HG03439 (cell line): Measurements from ENCODE around the gene PHRF1.

Experiments used
- ATAC-seq: cut with Tn5 transposase; IDR thresholded peaks from one replicate; pipeline ENCODE4 v1.9.1; 2021; ENCODE audit warnings: mild to moderate bottlenecking, moderate library complexity; ENCODE audit not compliant: unreplicated experiment

Gene PHRF1

DNA sequence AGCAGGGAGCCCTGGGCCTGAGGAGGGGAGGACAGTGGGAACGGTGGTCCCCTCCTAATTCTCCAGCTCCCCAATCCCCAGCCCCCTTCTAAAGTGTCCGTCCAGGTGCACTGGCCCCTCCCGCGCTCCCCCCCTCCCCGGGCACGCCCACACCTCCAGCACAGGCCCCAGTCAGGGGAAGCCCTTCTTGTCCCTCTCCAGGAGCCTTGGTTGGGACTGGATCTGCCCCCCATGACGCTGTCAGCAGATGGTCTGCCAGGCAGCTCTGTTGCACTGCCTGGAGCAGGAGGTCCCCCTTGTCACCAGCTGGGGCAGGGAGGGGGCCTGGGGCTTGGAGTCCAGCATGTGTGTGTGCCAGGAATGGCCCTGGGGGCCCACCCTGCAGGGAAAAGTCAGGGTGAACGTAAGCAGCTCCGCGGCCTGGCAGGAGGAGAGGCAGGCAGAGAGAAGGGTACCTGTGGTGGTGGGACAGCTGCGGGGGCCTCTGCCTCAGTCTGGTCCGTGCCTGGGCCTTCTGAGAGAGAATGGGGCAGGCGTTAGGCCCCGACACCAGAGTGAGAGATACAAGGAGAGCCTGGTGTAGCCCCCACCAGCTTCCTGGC lies 37.9 kb downstream of the PHRF1 start:
- ATAC-seq, result no peak

DNA sequence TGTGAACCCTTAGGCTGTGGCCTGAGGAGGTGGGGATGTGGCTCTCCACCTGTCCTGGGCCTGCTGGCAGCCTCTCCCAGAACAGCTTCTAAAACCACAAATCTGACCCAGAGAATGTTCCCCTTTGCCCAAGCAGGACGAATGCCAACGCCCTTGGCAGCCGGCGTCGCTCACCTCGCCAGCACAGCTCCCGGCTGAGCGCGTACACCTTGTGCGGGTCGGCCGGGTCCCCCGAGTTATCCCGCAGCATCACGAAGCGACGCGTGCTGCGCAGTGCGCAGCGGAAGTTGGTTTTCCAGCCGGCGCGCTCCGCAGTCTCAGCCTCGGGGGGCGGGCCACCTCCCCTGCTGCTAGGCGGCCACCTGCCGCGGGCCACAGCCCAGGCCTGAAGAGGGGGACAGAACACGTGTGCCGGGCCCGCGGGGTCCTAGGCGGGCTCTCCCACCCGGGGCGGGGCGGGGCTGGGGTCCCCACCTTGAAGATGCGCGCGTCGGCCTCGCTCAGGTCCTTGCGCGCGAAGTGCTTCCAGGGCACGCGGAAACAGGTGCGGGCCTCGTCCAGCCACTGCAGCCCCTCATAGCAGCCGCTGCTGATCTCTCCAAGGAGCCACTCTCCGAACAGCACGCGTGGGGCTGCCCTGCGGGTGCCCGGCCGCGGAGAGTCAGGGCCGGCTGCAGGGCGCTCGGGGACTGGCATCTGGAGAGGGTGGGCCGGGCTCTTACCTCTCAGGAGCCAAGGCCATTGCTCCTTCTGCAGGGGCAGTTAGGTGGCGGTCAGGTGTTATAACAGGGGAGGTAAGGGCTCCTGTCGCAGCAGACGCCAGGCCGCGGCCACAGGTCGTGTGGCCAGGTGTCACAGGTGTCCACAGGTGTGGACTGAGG lies 38.6 kb downstream of the PHRF1 start:
- ATAC-seq, result peak; percentile 14

DNA sequence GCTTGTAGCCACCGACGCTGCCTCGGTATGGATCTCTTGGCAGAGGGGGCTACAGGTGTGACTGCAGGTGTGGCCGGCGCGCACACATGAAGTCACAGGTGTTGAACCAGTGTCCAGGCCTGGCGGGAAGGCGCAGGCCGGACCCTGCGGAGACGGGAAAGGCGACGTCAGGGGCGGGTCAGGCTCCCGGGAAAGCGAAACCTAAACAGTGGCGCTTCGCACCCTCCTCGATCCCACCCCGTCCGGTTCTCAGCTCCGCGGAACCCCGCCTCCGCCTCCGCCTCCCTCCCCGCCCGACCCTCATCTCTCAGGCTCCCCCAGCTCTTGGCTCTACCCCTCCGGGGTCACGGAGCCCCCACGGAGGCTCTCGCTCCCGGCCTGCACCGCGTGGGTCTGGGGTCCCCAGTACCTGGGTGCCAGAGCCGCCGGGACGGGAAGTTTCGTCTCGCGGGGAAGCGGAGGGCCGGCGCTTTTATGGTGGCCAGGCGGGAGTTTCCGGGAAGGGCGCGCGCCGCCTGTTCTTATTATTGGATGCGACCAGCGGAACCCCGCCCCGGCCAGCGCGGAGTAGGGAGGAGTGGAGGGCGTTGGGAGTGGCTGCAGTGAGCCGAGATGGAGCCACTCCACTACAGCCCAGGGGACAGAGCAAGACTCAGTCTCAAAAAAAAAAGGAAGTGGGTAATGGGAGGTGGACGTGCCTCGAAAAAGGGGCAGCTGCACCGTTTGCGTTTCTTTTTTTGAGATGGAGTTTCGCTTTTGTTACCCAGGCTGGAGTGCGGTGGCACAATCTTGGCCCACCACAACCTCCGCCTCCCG lies 39.4 kb downstream of the PHRF1 start, which contains the start of gene IRF7:
Gene IRF7 (minus strand): TSS at position 447 of the 816 bp plus-strand sequence. CDS start 586 bp downstream, outside the sequence.
- peak; percentile 78 for ATAC-seq

DNA sequence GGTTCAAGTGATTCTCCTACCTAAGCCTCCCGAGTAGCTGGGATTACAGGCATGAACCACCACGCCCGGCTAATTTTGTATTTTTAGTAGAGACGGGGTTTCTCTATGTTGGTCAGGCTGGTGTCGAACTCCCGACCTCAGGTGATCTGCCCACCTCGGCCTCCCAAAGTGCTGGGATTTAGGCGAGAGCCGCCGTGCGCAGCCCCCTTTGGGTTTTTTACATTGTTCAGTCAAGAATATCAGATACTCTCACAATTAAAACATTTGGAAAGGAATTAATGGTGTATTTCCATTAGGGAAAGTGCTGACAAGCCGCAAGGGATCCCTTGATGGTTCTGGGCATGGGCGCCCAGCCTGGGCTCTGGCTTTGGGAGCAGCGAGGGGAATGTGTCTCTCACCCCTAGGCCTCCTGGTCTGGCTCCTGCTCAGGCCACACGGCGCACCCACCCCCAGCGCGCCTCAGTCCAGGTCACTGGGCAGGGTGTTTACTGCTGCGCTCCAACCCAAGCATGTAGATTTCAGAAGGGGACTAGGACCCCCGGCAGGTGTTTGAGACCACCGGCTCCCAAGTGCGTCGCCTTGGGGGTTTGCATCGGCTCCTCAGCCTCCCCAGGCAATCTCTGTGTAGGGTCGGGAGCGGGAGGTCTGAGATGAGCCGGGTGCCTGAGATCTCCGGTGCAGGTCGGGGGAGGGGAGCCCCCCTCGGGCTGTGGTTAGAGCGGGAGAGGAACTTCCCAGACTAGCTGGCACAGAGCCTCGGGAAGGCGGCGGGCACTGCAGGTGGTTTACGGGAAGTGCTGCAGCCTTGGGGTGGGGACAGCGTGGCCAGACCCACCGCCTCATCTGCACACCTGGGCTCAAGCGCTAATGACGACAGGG lies 40.3 kb downstream of the PHRF1 start:
- no peak for ATAC-seq

DNA sequence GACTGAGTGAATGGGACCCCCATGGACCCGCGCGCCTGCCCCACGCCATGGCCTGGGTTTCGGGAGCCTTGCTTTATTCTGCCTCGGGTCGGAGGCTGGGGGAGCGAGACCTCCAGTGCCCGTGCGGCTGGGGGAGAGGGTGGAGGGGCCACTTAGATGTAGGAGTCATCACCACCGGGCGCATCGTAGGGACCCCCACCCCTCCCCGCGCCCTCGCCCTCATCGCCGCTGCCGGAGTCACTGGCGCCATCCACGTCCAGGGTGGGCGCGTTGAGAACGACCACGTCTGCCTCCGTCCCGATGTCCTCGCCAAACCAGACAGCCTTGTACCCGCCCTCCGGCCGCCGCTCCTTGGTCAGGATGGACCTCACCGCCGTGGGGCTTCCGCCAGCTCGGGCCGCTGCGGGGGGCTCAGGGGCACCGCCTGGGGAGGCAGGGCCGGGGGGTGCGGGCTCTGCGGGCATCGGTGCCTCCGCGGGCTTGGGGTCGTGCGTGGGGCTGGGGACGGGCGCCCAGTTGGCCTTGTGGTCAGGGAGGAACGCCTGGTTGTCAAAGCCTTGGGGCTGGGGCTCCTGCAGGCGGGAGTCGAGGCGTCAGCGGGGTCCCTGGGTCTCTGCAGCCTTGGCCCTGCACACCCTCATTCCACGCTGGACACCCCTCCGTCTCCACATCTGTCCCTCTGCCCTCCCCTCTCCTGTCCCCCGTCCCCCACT lies 41.1 kb downstream of the PHRF1 start:
- no peak for ATAC-seq

DNA sequence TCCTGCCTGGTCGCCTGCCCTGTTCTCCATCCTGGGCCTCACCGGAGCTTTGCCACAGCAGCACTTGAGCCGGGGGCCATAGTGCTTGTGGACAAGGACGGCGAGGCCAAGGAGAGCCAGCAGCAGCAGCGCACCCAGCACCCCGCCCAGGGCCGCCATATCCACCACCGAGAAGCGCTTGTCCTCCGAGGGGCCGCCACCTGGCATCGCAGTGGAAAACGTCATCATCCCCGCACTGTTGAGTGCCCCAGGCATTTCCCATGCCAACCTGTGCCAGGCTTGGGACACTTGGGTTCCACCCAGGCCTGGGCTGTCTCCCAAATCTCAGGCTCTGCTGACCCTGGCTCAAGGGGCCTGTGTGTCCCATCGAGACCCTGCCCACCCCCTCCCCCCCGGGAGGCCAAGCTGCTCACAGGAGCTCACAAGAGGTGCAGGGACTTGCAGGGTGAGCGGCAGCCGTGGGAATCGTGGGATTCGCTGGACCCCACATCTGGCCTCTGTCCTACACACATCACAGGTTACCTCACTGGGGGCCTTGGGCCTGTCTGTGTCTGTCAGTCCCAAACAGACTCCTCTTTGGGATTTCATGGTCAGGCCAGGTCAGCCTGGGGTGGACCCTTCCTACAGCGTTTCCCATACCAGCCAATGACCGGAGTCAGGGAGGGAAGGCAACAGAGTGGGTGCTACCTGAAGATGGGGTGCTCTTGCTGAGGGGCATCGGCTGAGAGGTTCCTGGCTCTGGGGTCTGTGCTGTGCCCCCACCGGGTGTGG lies 41.8 kb downstream of the PHRF1 start:
- ATAC-seq, result no peak

DNA sequence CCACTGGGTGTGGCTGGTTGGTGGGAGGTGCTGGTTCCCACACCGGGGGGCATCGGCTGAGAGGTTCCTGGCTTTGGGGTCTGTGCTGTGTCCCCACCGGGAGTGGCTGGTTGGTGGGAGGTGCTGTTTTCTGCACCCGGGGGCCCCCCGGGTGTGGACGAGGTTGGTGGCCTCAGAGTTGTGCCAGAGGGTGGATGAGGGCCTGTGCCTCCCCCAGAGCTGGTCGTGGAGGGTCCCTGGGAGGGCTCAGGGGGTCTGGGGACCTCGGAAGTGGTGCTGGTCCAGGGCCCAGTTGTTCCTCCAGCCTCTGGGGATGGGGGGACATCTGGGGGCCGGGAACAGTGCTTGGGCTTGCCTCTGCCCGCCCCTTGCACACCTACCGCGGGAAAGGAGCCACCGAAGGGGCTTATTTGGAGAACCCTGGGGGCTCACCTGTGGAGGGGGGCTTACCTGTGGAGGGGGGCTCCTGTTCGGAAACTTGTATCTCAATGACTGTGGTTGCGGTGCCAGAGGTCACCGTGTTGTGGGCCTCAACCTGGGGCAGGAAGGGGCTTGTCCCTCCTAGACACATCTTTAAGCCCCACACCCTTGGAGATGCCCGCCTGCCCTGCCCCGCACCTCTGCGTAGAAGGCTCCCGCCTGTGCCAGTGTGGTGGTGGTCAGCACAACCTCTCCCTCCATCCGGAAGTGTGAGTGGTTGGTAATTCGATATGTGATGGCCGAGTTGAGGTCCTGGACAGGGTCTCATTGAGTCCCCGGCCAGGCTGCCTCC lies 42.8 kb downstream of the PHRF1 start:
- no peak for ATAC-seq

DNA sequence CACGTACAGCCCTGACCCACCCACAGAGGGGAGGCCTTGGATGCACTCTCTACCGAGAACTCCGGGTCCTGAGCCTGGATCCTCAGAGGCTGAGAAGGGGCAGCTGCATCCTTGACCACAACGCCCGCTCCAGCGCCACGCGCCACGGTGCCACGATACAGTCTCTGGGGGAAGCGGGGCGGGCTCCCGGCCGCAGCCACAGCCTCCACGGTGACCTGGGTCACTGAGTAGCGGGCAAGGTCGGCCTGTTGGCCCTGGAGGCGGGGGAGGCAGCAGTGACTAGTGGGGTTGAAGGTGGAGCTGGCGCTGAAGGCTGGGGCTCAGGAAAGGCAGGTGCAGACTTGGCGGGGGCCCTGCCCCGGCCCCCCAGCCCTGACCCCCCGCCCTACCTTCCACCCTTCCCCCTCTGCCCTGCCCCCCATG lies 43.4 kb downstream of the PHRF1 start:
- ATAC-seq, result no peak

DNA sequence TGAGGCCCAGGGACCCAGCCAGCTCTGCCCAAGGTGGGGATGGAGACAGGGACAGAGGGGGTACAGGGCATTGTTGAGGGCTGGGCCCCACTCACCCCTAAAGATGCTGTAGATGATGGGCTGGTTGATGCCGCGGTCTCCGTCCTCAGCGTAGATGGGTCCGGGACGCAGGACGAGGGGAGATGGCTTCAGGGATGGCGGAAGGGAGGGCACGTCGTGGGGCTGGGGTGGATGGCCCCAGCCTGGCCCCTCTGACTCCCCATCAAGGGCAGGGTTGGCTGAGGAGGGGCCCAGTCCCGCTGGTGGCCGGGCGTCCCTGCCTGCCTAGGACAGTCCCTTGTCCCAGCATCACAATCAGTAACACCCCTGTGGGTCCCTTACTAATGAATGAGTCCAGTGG lies 43.9 kb downstream of the PHRF1 start:
- no peak for ATAC-seq

DNA sequence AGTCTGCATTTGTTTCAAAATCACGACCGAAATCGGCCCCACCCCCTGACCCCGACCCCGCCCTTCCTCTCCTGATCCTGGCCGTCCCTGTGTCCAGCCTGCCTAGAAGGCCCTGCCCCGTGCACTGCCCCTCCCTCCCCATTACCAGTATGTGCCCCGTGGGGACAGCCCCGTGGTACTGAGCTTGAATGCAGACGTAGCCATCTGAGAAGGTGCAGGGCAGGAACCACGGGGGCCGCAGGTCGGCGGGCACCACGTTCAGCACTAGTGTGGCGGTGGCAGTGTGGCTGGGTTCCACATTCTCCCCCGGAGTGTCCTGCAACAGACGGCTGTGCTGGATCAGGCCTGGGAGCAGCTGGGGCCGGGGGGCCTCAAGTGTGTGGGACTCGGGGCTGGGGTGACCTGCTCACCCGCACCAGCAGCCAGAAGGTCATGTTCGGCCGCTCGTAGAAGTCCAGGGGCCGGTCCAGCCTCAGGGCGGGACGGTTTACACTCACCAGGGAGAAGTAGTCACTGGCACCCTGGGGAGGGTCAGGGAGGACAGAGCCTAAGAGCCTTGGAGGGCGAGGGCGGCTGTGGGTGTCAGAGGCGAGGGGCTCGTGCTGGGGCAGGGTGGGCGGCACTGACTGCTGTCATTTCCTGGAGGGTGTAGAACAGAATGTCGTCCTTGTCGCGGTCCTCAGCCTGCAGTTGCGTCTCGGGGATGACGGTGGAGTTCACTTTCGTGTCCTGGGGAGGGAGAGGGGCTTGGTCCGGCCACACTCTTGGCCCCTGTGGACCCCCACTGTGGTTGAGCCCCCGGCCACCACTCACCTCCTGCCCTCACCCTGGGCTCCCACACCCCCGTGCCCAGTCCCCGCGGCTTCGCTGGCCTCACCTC lies 44.9 kb downstream of the PHRF1 start:
- no peak for ATAC-seq

DNA sequence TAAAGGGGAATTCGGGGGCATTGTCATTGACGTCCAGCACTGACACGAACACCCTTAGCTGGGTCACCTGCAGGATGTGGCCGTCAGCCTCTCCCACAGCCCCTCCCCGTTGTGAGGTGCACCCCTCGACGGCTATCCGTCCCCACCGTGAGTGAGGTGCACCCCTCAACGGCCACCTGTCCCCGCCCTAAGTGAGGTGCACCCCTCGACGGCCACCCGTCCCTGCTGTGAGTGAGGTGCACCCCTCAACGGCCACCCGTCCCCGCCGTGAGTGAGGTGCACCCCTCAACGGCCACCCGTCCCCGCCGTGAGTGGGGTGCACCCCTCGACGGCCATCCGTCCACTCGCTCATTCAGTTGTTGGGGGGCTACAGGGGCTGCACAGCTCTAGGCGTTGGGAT lies 45.6 kb downstream of the PHRF1 start:
- ATAC-seq, result no peak

DNA sequence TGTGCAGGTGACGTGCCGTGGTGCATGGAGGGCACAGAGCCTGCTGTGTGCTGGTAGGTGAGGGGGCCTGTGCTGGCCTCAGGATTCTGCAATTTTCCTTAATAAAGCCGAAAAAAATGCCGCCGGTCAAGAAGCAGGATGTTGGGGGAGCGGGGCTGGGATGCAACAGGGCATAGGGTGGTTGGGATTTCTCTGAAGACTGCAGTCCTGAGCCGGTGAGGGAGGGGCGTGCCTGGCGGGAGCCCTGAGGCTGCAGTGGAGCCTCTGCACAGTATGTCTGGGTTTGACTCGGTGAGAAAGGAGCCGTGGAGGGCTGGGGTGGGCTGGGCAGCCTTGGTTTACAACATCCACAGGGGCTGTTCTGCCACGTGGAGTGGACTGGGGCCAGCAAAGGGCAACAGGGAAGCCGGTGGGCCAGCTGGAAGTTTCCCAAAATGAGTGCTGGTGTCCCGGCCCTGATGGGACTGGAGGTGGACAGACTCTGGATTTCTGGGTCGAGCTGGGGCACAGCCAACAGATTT lies 47.1 kb downstream of the PHRF1 start:
- no peak for ATAC-seq

DNA sequence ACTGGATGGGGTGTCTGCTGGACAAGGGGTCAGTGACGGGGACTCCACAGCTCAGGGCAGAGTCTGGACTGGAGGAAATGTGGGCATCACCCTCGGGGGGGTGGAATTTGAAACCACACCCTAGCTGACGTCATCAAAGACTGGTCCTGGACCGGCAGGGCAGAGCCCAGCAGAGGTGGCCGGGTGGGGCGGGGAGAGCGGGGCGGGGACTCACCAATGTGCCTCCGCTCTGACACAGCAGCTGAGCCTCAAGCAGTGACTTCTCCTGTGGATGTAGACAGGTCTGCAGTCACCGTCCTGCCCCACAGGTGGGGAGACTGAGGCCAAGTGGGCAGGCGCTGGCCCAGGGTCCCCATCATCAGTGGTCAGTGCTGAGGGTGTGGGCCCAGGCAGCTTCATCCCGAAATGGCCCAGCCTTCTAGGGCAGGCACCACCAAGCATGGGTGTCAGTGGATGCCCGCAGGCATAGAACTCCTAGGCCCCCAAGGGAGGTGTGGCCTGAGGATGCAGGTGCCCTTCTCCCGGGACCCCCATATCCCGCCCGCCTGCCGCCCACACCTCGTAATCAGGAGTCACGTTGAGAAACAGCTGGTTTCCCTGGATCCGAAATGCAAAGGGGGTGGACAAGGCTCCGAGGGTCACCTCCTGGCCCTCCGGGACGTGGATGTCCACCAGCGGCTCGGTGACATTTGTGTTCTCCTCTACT lies 47.9 kb downstream of the PHRF1 start:
- ATAC-seq, result no peak

DNA sequence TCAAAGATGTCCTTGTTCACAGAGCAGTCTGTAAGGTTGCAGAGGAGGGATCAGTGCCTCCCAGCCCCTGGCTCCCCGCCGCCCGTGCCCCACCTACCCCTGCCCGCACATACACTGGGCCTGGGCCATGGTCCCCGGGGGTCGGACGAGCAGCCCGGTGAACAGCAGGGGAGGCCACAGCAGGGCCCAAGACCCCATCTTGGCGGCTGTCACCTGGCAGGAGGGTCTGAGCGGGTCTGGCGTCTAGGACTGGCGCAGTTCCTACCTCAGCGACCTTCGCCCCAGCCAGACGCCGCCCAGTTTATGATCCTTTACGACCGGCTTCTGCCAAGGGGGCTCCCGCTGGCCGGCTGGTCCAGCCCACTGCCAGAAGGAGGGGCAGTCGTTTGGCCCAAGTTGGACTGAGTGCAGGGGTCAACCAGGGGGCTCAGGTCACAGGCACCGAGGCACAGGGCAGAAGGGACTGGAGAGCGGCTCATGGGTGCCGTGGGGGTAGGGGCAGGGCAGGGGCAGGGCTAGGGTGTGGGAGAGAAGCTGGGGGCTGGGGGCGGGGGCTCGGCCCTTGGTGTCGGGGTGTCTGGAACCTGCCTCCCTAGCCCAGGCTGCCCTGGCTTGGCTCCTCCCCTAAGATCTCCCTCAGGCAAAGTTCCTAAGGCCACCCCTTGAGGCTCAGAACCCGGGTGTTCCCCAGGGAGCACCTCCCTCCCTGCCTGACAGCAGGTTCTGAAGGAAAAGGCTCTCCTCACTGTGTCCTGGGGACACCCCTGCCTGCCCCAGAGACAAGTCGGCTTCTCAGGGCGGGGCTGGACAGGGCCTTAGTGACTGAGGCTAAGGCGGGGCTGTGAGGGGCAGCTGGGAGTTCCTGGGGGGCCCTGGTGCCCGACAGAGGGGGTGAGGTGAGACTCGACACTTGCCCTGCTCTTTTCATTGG lies 48.7 kb downstream of the PHRF1 start, which contains the start of gene CDHR5:
Gene CDHR5 (minus strand): TSS at position 251 of the 931 bp plus-strand sequence. CDS start 53 bp downstream, at position 198.
- no peak for ATAC-seq

DNA sequence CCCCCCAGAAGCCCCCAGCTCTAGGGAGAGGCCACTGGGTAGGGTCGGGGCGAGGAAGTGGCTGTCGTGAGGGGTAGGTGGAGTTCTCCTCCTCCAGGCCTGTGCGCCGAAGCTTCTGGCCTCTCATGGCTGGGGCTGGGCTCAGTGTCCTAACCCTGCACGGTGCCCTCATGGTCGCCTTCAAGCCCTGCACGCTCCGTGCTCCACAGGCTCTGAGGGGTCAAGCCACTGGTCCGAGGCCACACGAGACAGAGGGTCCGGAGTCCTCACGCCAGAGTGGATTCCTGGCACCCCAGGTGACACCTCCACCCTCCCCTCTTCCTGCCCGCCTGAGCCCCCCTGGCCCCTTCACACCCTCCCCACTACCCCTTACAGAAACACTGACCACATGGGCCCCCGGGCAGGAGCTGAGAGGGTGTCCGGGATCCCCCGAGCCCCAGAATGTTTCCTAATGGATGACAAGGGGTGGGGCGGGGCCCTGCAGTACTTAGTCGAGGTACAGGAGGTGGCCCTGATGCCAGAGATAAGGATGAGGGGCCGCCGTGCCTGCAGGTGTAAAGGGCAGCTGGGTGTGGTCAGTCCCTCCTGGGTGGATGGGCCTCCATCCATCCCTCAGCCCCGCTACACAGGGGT lies 49.5 kb downstream of the PHRF1 start:
- no peak for ATAC-seq
